K562 (cell line): ENCODE data around the gene PRKAG1.

Experiments used
- CTCF ChIP-seq, 3 experiments: IDR thresholded peaks in 2 of 3; conservative IDR thresholded peaks in 1 of 3; 2 replicates each; pipeline ENCODE4 v1.5.1; 2011 to 2012; ENCODE audit warnings: low read length in 3 of 3, mild to moderate bottlenecking in 3 of 3, control low read depth in 2 of 3, improper control_type of control experiment in 1 of 3, inconsistent platforms in 1 of 3, low read depth in 1 of 3, mixed read lengths in 1 of 3, moderate library complexity in 1 of 3; ENCODE audit not compliant: insufficient read depth in 2 of 3
- EP300 ChIP-seq: IDR thresholded peaks from 2 replicates; pipeline ENCODE4 v1.6.1; 2012; ENCODE audit warnings: low read length, improper control_type of control experiment
- HIVEP1 ChIP-seq: fragments of 250-450 bp; sonication (Bioruptor Pico); IDR thresholded peaks from 2 replicates; pipeline ENCODE4 v1.4.0; 2020; ENCODE audit warnings: mild to moderate bottlenecking
- JUN ChIP-seq, 2 experiments: sonication (generic) in 1 of 2; formaldehyde crosslinking in 1 of 2; IDR thresholded peaks; 2 replicates each; pipeline versions ENCODE4 v1.6.1 to v1.8.0; 2012 to 2022; ENCODE audit warnings: borderline replicate concordance in 2 of 2, mild to moderate bottlenecking in 2 of 2, improper control_type of control experiment in 1 of 2, low read depth in 1 of 2, low read length in 1 of 2, missing genetic modification reagents in 1 of 2
- KDM4B ChIP-seq, 2 experiments: fragments of 450-650 bp in 1 of 2; sonication (generic) in 1 of 2; IDR thresholded peaks; 2 replicates each; pipeline ENCODE4 v1.6.1; 2016 to 2017; ENCODE audit warnings: borderline replicate concordance in 2 of 2, antibody characterized with exemption in 1 of 2, low read depth in 1 of 2, mild to moderate bottlenecking in 1 of 2
- POLR2A ChIP-seq: fragments of 450-650 bp; conservative IDR thresholded peaks from 2 replicates; pipeline ENCODE4 v1.6.1; 2016
- SMC3 ChIP-seq: conservative IDR thresholded peaks from 2 replicates; pipeline ENCODE4 v1.6.1; 2011; ENCODE audit warnings: low read depth, low read length, improper control_type of control experiment; ENCODE audit not compliant: insufficient read depth
- TAF1 ChIP-seq: IDR thresholded peaks from 2 replicates; pipeline ENCODE4 v1.6.1; 2011; ENCODE audit warnings: mild to moderate bottlenecking, low read length, moderate library complexity; ENCODE audit not compliant: insufficient read depth, control insufficient read depth, severe bottlenecking; ENCODE audit errors: extremely low read depth
- TF ChIP-seq, protein P1 (sequence below), 2 experiments: IDR thresholded peaks; 2 replicates each; pipeline ENCODE4 v1.6.1; 2011; ENCODE audit warnings: borderline replicate concordance in 1 of 2, control low read depth in 1 of 2, low read depth in 1 of 2, low read length in 1 of 2, mild to moderate bottlenecking in 1 of 2, mixed read lengths in 1 of 2, moderate library complexity in 1 of 2; ENCODE audit not compliant: insufficient read depth in 1 of 2, insufficient read length in 1 of 2, poor library complexity in 1 of 2, severe bottlenecking in 1 of 2; ENCODE audit errors: extremely low read depth in 1 of 2
- TF ChIP-seq, protein P2 (sequence below), 2 experiments: IDR thresholded peaks in 1 of 2; conservative IDR thresholded peaks in 1 of 2; 2 replicates each; pipeline ENCODE4 v1.6.1; 2016; ENCODE audit warnings: low read depth in 2 of 2, mild to moderate bottlenecking in 1 of 2, missing compliant biosample characterization in 1 of 2, missing genetic modification characterization in 1 of 2, moderate library complexity in 1 of 2

GRCh38 chr12:48994224-48995085 lies 24.1 kb downstream of the PRKAG1 start:
- TF ChIP-seq SMC3: no peak
- TF ChIP-seq, protein P1, sequence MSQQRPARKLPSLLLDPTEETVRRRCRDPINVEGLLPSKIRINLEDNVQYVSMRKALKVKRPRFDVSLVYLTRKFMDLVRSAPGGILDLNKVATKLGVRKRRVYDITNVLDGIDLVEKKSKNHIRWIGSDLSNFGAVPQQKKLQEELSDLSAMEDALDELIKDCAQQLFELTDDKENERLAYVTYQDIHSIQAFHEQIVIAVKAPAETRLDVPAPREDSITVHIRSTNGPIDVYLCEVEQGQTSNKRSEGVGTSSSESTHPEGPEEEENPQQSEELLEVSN (IDR thresholded peaks at IDR 0.05; ENCODE audit: borderline replicate concordance in 1 of 2, extremely low read depth in 1 of 2, insufficient read depth in 1 of 2, insufficient read length in 1 of 2, low read depth in 1 of 2, low read length in 1 of 2, poor library complexity in 1 of 2, severe bottlenecking in 1 of 2): no peak
- TF ChIP-seq HIVEP1 (CRISPR knock-in tag): no peak
- TF ChIP-seq KDM4B (IDR thresholded peaks at IDR 0.05; ENCODE audit: borderline replicate concordance in 2 of 2, low read depth in 1 of 2): no peak
- TF ChIP-seq CTCF (IDR thresholded peaks at IDR 0.05 in 2 of 3, conservative IDR thresholded peaks at IDR 0.05 in 1 of 3; ENCODE audit: insufficient read depth in 2 of 3, low read depth in 1 of 3, low read length in 3 of 3): no peak
- TF ChIP-seq TAF1: no peak
- no peak for TF ChIP-seq EP300
- TF ChIP-seq, protein P2, sequence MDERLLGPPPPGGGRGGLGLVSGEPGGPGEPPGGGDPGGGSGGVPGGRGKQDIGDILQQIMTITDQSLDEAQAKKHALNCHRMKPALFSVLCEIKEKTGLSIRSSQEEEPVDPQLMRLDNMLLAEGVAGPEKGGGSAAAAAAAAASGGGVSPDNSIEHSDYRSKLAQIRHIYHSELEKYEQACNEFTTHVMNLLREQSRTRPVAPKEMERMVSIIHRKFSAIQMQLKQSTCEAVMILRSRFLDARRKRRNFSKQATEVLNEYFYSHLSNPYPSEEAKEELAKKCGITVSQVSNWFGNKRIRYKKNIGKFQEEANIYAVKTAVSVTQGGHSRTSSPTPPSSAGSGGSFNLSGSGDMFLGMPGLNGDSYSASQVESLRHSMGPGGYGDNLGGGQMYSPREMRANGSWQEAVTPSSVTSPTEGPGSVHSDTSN (CRISPR knock-in tag; IDR thresholded peaks at IDR 0.05; ENCODE audit: low read depth): no peak
- TF ChIP-seq, protein P2 (tag; conservative IDR thresholded peaks at IDR 0.05; ENCODE audit: low read depth): no peak
- TF ChIP-seq JUN (IDR thresholded peaks at IDR 0.05; ENCODE audit: borderline replicate concordance, low read depth, low read length): no peak
- no peak for TF ChIP-seq JUN (CRISPR knock-in tag; IDR thresholded peaks at IDR 0.05; ENCODE audit: borderline replicate concordance)
- no peak for TF ChIP-seq POLR2A
